Measurements from ENCODE around the gene ARNT2.

ARNT2 gene

DNA sequence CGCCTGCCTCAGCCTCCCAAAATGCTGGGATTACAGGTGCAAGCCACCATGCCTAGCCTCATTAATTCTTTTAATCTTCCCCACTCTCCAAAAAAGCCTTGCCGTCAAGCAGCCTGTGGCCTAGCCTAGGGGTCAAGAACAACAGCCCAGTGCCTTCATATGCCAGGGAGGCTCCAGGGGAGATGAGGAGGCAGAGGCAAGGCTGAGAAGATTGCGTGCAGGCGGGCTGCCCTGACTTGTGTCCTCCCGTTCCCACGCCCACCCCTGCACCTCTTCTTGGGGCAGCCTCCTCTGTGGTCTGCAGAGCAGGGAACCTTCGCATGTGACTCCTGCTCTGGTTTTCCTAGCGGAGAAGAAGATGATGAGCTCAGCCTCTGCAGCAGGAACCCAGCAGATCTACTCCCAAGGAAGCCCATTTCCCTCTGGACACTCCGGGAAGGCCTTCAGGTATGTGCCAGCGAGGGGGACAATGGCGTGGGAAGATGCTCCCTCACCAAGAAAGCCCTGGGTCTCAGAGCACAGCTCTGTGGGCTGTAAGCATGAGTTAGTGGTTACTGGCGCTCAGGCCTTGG, 172.4 kb downstream of the ARNT2 start:
- DNase-seq (ENCODE audit: low read depth in 2 of 2) = no peak

GRCh38 chr15:80577552-80578205, 173.5 kb downstream of the ARNT2 start:
- DNase-seq (ENCODE audit: low read depth in 2 of 2) = no peak

DNA sequence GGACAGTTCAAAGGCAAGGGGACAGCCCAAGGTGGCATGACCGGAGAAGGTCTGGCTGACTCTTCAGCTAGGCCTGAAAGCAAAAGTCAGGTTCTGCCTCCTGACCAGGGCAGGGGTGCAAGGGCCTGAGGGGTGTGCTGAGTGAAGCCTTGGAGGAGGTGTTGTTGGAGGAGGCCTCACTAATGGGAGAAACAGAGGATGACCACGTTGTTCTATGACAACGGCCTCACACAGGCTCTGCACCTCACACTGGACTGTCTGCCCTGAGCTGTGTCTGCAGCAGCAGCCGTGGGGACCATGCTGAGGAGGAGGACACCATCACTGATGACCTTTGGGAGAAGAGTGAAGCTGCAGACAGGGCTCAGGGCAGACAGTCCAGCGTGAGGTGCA, 174.0 kb downstream of the ARNT2 start:
- no peak for DNase-seq (ENCODE audit: low read depth in 2 of 2)

- no peak for DNase-seq (ENCODE audit: low read depth in 2 of 2)
Observed at GRCh38 chr15:80578871-80579270, 174.7 kb downstream of the ARNT2 start.

- DNase-seq (ENCODE audit: low read depth in 2 of 2) = no peak
Observed at GRCh38 chr15:80579611-80580010, 175.4 kb downstream of the ARNT2 start.

GRCh38 chr15:80580106-80580505, 175.9 kb downstream of the ARNT2 start:
- no peak for DNase-seq (ENCODE audit: low read depth in 2 of 2)

DNA sequence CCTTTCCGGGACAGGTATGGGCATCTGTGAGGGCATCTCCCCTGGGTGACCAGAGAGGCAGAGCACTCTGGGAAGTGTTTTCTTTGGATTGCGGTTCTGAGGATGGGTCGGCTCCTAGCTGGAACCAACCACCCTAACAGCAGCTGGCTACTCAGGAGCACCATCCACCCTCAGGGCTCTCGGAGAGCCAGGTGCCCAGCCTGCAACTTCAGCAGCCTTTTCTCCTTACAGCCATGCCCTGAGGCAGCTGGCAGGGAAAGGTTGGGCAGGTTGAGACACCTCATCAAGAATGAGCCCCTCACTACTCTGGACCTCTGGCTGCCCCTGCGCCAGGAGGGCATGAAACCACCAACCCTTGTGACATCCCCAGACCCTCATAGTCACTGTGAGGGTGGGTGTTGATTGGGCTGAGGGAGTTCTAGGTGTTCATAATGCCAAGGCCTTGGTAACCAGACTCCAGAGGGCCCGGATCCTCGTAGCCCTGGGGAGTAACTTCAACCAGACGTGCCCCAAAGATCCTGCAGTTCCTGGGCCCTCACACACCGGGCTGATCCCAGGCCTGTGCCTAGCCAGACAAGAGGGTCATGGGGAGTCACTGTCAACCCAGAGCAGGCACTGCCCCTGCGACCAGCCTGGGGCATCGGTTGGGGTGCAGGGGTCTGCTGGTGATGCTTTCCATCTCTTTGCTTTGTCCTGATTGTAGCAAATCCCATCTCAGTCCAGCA, 176.5 kb downstream of the ARNT2 start:
- DNase-seq (ENCODE audit: low read depth in 2 of 2) = no peak

GRCh38 chr15:80581976-80582375, 177.8 kb downstream of the ARNT2 start:
- DNase-seq (ENCODE audit: low read depth in 2 of 2) = no peak

DNA sequence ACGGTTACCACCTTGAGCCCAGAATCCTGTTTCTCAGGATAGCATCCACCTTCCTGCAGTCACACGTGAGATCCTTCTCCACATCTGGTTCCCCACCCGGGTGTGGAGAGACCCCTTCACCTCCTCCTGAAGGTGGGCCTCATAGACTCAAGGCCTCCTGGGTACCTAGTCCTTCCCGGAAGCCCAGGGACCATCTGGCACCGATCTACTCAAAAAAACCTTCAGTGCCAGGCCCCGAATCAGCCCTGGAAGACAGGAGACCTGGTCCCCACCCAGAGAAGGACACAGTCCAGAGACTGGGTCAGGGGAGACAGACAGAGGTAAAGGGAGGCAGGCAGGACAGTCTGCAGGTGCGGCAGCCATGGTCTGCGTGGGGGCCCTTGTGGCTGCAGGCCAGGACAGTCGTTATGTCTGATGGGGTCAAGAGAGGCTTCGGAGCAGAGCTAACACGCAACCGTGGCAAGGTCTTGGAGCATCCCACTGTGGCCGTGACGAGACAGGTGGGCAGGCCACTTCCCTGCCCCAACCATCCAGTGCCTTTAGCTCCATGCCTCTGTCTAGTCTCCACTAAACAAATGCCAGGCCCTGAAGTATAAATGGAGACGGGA, 178.7 kb downstream of the ARNT2 start:
- no peak for DNase-seq (ENCODE audit: low read depth in 2 of 2)

GRCh38 chr15:80584561-80584964, 180.4 kb downstream of the ARNT2 start:
- DNase-seq (ENCODE audit: low read depth in 2 of 2) = no peak

DNA sequence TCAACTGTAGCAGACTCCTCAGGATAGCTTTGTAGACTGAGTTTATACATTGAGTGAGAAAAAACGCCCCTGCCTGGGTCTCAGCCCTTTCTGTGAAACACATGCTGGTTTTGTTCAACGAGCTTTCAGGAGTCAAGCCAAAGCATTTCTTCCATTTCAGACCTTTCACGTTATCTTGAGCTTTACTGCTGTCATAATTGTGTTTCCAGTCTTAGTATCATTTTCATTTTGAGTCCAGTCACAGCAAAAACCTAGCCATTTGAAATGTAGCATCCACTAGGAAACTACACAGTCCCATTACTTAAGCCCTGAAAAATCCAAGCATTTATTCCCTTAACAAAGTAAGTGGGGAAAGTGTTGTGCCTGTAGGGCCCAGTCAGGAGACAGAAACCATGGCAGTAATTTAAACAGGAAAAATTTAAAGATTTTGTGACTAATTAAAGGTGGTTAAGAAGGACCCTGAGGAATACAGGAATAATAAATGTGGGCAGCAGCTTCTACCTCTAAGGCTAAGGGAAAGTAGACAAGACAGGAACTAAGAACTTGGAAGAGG, 180.9 kb downstream of the ARNT2 start:
- DNase-seq (ENCODE audit: low read depth in 2 of 2) = no peak

GRCh38 chr15:80585544-80586018, 181.4 kb downstream of the ARNT2 start:
- no peak for DNase-seq (ENCODE audit: low read depth in 2 of 2)

GRCh38 chr15:80586161-80586560, 182.0 kb downstream of the ARNT2 start:
- DNase-seq (ENCODE audit: low read depth in 2 of 2) = no peak

GRCh38 chr15:80587007-80587406, 182.8 kb downstream of the ARNT2 start:
- DNase-seq (ENCODE audit: low read depth in 2 of 2) = no peak

DNA sequence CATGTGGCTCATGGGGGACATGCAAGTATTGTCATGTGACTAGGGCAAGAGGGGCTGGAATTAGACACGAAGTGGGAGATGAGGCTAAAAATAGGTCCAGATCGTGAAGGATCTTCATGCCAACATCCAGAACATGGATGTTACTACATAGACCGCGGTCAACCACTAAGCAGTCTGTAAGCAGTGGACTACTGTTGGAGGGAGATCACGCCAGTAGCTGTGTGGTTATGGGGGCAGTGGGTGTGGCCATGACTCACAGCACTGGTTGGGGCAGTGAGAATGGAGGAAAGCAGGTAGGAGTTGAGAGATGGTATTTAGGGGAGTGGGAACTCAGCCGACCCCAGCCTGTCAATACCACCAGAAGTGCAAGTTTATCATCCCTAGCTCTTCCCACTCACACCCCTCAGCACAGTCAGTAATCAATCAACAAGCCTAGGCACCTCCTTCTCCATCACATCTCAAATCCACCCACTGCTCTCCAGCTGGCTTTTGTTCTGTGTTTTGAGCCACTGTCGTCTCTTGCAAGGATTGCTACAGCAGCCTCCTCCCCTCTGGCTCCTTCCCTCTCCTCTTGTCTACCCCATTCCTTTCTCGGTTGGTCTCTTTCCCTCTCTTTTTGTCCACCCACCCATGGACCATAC, 183.8 kb downstream of the ARNT2 start:
- no peak for DNase-seq (ENCODE audit: low read depth in 2 of 2)

- DNase-seq (ENCODE audit: low read depth in 2 of 2) = no peak
Observed at GRCh38 chr15:80588801-80589200, 184.6 kb downstream of the ARNT2 start.

- DNase-seq (ENCODE audit: low read depth in 2 of 2) = no peak
Observed at GRCh38 chr15:80590761-80591355, 186.7 kb downstream of the ARNT2 start.

GRCh38 chr15:80591471-80591870, 187.3 kb downstream of the ARNT2 start:
- DNase-seq (ENCODE audit: low read depth in 2 of 2) = no peak

GRCh38 chr15:80591938-80592825, 188.0 kb downstream of the ARNT2 start:
- no peak for DNase-seq (ENCODE audit: low read depth in 2 of 2)

- DNase-seq (ENCODE audit: low read depth in 2 of 2) = no peak
Observed at GRCh38 chr15:80593486-80594030, 189.4 kb downstream of the ARNT2 start.

All from stimulated activated CD8-positive, alpha-beta memory T cell treated with anti-CD3 and anti-CD28 coated beads, Interleukin-15, amount 100 ng/mL, for 4 hours (primary cell).